H1 (cell line): ENCODE results near the gene LRBA.

Source experiments
- CBX5 ChIP-seq: fragments of 300-800, 300-1000 bp; sonication (generic); IDR thresholded peaks from 2 replicates; pipeline ENCODE4 v1.7.1; 2016; ENCODE audit warnings: antibody characterized with exemption, low read length, low read depth
- CEBPB ChIP-seq: IDR thresholded peaks from 2 replicates; pipeline ENCODE4 v1.6.1; 2012; ENCODE audit warnings: low read depth, low read length
- CTCF ChIP-seq, 3 experiments: IDR thresholded peaks; 1 replicate in 2 of 3; 2 replicates in 1 of 3; pipeline versions ENCODE4 v1.5.1 to v1.6.1; 2011; ENCODE audit warnings: low read length in 3 of 3, mild to moderate bottlenecking in 3 of 3, inconsistent platforms in 2 of 3, low read depth in 1 of 3, moderate library complexity in 1 of 3; ENCODE audit not compliant: insufficient read depth in 1 of 3; ENCODE audit errors: control extremely low read depth in 1 of 3
- EZH2 ChIP-seq: fragments of 200-600 bp; sonication (generic); IDR thresholded peaks from 2 replicates; pipeline ENCODE4 v1.7.1; 2012; ENCODE audit warnings: low read depth, mild to moderate bottlenecking, moderate library complexity, low read length, inconsistent platforms; ENCODE audit not compliant: severe bottlenecking
- POLR2A ChIP-seq, 2 experiments: IDR thresholded peaks; 1 replicate in 1 of 2; 2 replicates in 1 of 2; pipeline ENCODE4 v1.6.1; 2011; ENCODE audit warnings: low read depth in 2 of 2, low read length in 2 of 2, mild to moderate bottlenecking in 2 of 2; ENCODE audit errors: control extremely low read depth in 1 of 2
- SIRT6 ChIP-seq: IDR thresholded peaks from one replicate; pipeline ENCODE4 v1.7.1; 2012; ENCODE audit warnings: low read length, inconsistent platforms
- TAF1 ChIP-seq: IDR thresholded peaks from 2 replicates; pipeline ENCODE4 v1.6.1; 2011; ENCODE audit warnings: mild to moderate bottlenecking, low read depth, low read length

GRCh38 chr4:150781191-150781590, 233.9 kb downstream of the LRBA start:
- no peak for TF ChIP-seq CEBPB
- TF ChIP-seq CTCF (IDR thresholded peaks at IDR 0.05; ENCODE audit: control extremely low read depth in 1 of 3, insufficient read depth in 1 of 3, low read depth in 1 of 3, low read length in 3 of 3): no peak
- TF ChIP-seq EZH2: no peak
- no peak for TF ChIP-seq SIRT6
- TF ChIP-seq CBX5: no peak
- no peak for TF ChIP-seq POLR2A (IDR thresholded peaks at IDR 0.05; ENCODE audit: control extremely low read depth in 1 of 2, low read depth in 2 of 2, low read length in 2 of 2)
- no peak for TF ChIP-seq TAF1
